Astrocyte of the spinal cord (primary cell): ENCODE measurements around the gene GAGE13.
"Not testable (repeated sequence)": the region's sequence is repeated elsewhere in the genome, so short reads cannot be mapped to it uniquely, and the experiment has no call there.

Experiments used
- DNase-seq: peaks from one replicate; pipeline ENCODE4 v3.0.0; 2011; ENCODE audit warnings: low read depth, low spot score
- H3K4me3 ChIP-seq: 2 replicates; pipeline ENCODE4 v1.5.1; 2011; ENCODE audit warnings: low read depth, mild to moderate bottlenecking, low read length, moderate library complexity
- in situ Hi-C: cut with HindIII; loops from 2 replicates; pipeline ENCODE4 v1.10.0; 2017; ENCODE audit warnings: low sequenced_read_pairs
- TF ChIP-seq, protein P1 (sequence below): IDR thresholded peaks from 2 replicates; pipeline ENCODE4 v1.5.1; 2012; ENCODE audit warnings: low read depth, mild to moderate bottlenecking, low read length, inconsistent platforms

Gene GAGE13, protein sequence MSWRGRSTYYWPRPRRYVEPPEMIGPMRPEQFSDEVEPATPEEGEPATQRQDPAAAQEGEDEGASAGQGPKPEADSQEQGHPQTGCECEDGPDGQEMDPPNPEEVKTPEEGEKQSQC

DNA sequence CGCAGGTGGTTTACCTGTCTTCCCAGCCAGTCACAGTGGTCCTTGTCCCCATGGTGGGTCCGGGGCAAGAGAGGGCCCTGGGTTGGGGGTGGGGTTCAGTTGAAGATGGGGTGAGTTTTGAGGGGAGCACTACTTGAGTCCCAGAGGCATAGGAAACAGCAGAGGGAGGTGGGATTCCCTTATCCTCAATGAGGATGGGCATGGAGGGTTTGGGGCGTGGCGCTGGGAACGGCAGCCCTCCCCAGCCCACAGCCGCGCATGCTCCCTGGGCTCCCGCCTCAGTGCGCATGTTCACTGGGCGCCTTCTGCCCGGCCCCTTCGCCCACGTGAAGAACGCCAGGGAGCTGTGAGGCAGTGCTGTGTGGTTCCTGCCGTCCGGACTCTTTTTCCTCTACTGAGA lies at the start of gene GAGE13:
Gene GAGE13 (plus strand): TSS at position 301 of the 400 bp plus-strand sequence. CDS start 1,156 bp downstream, outside the sequence.
- DNase-seq, in situ Hi-C loops, H3K4me3 ChIP-seq: not testable (repeated sequence)

DNA sequence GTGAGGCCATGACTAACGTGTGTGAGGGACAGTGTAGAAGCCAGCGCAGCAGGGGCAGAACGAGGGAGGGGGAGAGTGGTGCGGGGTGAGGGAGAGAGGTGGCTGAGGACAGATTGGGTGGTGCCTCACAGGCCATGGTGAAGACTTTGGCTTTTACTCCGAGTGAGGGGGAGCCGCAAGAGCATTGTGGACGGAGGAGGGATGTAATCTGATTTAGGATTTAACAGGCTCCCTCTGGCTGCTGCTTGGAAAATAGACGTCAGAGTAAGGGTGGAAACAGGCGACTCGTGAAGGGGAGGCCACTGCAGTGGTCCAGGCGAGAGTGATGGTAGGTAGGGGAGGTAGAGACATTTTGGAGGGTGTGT lies 48.8 kb upstream of the GAGE13 start:
- TF ChIP-seq, protein P1, sequence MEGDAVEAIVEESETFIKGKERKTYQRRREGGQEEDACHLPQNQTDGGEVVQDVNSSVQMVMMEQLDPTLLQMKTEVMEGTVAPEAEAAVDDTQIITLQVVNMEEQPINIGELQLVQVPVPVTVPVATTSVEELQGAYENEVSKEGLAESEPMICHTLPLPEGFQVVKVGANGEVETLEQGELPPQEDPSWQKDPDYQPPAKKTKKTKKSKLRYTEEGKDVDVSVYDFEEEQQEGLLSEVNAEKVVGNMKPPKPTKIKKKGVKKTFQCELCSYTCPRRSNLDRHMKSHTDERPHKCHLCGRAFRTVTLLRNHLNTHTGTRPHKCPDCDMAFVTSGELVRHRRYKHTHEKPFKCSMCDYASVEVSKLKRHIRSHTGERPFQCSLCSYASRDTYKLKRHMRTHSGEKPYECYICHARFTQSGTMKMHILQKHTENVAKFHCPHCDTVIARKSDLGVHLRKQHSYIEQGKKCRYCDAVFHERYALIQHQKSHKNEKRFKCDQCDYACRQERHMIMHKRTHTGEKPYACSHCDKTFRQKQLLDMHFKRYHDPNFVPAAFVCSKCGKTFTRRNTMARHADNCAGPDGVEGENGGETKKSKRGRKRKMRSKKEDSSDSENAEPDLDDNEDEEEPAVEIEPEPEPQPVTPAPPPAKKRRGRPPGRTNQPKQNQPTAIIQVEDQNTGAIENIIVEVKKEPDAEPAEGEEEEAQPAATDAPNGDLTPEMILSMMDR: peak; percentile 31
- H3K4me3 ChIP-seq: no peak overlapping the region
- peak; percentile 7 for DNase-seq
- in situ Hi-C loops: no loop called here

DNA sequence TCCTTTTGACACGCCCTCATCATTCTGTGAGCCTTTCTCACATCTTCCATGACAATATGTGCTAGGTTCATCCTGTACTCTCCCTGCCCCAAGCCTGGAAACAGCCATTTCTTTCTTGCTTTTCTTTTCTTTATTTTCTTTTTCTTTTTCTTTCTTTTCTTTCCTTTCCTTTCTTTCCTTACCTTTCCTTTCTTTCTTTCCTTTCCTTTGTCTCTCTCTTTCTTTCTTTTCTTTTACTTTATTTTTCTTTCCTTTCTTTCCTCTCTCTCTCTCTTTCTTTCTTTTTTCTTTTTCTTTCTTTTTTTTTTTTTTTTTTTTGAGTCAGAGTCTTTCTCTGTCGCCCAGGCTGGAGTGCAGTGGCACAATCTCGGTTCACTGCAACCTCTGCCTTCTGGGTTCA lies 47.2 kb upstream of the GAGE13 start:
- TF ChIP-seq, protein P1: no peak
- DNase-seq: no peak
- in situ Hi-C loops: no loop called here
- no peak overlapping the region for H3K4me3 ChIP-seq

DNA sequence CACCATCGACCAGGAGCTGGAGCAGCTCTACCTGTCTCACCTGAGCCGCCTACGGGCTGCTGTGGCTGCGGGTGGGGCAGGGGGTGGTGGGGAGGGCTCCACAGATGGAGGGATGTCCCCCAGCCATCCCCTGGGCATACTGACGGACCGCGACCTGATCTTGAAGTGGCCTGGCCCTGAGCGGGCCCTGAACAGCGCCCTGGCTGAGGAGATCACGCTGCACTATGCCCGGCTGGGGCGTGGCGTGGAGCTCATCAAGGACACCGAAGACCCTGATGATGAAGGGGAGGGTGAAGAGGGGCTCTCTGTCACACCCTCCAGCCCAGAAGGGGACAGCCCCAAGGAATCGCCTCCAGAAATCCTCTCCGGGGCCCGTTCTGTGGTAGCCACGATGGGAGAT lies 45.2 kb upstream of the GAGE13 start:
- TF ChIP-seq, protein P1: no peak
- H3K4me3 ChIP-seq: no peak overlapping the region
- DNase-seq: no peak
- in situ Hi-C loops: no loop called here

DNA sequence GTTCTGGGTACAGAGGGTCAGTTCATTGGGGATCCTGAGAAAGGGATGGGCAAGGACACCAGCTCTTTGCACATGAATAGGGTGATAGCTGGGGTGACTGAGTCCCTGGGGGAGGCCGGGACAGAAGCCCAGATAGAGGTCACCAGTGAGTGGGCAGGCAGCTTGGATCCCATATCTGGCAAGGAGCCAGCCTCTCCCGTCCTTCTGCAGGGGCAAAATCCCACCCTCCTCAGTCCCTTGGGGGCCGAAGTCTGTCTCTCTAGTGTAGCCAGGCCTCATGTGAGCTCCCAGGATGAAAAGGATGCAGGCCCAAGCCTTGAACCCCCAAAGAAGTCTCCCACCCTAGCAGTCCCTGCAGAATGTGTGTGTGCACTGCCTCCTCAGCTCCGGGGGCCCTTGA lies 44.8 kb upstream of the GAGE13 start:
- TF ChIP-seq, protein P1: no peak
- in situ Hi-C loops: no loop called here
- H3K4me3 ChIP-seq: no peak overlapping the region
- no peak for DNase-seq

DNA sequence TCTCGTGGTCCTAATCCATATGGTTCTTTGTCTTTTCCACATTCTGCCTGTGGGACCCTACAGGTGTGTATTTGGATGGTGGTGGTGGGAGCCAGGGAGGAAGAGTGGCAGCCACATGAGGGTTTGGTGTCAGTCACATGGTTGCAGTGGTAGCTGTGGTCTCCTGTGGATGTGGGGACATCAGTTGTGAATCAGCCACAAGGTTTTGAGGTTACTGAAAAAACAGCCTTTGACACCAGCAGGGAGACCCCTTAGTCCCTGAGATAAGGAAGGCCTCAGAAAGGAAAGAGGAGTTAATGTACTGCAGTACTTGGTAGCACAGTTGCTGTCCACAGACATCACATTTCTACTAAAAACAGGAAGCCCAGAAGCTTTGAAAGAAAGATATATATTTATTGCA lies 43.7 kb upstream of the GAGE13 start:
- DNase-seq: no peak
- TF ChIP-seq, protein P1: no peak
- H3K4me3 ChIP-seq: no peak overlapping the region
- in situ Hi-C loops: no loop called here

DNA sequence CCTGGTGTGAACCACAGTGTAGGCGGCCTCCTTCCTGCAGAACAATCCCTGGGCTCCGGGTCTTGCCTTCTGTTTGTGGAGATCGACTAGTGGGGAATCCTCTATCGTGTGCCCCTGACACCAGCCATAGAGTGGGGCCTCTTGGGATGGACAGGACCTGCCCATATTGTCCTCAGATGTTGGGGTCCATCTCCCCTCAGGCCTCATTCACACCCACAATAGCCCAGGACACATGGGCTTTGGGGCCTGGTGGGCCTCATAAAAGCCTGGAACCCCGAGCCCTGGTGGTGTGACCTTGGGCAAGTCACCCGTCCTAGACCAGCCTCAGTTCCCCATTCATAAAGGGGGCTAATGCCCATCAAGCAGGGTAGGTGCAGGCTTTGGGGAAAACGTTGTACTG lies 41.2 kb upstream of the GAGE13 start:
- H3K4me3 ChIP-seq: no peak overlapping the region
- in situ Hi-C loops: no loop called here
- TF ChIP-seq, protein P1: no peak
- no peak for DNase-seq
